Measurements from ENCODE around the gene KMT2B. TPM values are rescaled to one million over a fixed set of nuclear protein-coding genes. Genes with fewer than 3 reads are reported as not detected.

The KMT2B gene
- total and polyA plus RNA-seq, 2 experiments from 2014 or later = 15.8 to 49.8 TPM

DNA sequence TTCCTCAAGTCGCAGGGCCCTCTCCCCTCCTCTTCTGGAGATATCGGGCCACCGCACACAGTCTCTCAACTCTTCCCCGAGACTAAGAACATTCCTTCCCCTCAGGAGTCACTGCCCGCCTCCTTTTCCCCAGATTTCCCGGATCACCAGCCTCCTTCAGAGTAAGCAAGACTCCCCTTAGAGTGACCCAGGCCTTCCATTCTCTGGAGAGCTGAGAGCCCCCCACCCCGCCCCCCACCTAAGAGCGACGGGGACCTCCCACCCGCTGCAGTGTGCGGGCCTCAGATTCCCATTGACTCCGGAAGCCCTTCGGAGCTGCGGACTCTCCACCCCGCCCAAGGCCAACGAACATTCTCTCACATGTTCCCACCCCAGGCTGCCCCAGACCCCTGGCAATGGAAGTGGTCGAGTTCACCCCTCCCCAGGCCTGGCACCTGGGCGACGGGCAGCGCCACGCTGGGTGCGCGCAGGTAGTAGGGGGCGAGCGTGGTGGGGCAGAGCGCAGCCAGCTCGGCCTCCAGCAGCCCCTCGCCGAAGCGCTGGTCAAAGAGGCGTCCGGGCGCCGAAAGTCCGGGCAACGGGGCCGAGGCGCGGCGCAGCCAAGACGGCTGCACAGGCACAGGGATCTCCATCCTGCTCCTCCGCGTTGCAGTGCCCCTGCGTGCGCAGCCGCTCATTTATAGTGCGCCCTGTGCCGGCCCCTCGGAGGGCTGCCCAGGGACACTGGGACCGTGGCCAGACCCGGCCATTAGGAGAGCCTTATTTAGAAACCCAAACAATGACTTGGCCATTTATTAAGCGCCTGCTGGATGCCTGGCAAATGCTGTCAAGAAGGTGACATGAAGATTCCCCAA is 38.8 kb downstream of the KMT2B start, which contains the start of gene HSPB6:
Gene HSPB6 (minus strand): TSS at position 653 of the 854 bp plus-strand sequence. CDS start 21 bp downstream, at position 632.
- peaks cover 38% of the 10 kb centered on the region for H3K27me3 Mint-ChIP-seq (ENCODE audit: insufficient read depth, low read depth, poor library complexity)
- no peak within 1 kb of the TSS for H3K27ac ChIP-seq (ENCODE audit: low read depth)

More for the DNA sequence above, 38.8 kb downstream of the KMT2B start, which contains the start of gene HSPB6:
- TF ChIP-seq, protein P1, sequence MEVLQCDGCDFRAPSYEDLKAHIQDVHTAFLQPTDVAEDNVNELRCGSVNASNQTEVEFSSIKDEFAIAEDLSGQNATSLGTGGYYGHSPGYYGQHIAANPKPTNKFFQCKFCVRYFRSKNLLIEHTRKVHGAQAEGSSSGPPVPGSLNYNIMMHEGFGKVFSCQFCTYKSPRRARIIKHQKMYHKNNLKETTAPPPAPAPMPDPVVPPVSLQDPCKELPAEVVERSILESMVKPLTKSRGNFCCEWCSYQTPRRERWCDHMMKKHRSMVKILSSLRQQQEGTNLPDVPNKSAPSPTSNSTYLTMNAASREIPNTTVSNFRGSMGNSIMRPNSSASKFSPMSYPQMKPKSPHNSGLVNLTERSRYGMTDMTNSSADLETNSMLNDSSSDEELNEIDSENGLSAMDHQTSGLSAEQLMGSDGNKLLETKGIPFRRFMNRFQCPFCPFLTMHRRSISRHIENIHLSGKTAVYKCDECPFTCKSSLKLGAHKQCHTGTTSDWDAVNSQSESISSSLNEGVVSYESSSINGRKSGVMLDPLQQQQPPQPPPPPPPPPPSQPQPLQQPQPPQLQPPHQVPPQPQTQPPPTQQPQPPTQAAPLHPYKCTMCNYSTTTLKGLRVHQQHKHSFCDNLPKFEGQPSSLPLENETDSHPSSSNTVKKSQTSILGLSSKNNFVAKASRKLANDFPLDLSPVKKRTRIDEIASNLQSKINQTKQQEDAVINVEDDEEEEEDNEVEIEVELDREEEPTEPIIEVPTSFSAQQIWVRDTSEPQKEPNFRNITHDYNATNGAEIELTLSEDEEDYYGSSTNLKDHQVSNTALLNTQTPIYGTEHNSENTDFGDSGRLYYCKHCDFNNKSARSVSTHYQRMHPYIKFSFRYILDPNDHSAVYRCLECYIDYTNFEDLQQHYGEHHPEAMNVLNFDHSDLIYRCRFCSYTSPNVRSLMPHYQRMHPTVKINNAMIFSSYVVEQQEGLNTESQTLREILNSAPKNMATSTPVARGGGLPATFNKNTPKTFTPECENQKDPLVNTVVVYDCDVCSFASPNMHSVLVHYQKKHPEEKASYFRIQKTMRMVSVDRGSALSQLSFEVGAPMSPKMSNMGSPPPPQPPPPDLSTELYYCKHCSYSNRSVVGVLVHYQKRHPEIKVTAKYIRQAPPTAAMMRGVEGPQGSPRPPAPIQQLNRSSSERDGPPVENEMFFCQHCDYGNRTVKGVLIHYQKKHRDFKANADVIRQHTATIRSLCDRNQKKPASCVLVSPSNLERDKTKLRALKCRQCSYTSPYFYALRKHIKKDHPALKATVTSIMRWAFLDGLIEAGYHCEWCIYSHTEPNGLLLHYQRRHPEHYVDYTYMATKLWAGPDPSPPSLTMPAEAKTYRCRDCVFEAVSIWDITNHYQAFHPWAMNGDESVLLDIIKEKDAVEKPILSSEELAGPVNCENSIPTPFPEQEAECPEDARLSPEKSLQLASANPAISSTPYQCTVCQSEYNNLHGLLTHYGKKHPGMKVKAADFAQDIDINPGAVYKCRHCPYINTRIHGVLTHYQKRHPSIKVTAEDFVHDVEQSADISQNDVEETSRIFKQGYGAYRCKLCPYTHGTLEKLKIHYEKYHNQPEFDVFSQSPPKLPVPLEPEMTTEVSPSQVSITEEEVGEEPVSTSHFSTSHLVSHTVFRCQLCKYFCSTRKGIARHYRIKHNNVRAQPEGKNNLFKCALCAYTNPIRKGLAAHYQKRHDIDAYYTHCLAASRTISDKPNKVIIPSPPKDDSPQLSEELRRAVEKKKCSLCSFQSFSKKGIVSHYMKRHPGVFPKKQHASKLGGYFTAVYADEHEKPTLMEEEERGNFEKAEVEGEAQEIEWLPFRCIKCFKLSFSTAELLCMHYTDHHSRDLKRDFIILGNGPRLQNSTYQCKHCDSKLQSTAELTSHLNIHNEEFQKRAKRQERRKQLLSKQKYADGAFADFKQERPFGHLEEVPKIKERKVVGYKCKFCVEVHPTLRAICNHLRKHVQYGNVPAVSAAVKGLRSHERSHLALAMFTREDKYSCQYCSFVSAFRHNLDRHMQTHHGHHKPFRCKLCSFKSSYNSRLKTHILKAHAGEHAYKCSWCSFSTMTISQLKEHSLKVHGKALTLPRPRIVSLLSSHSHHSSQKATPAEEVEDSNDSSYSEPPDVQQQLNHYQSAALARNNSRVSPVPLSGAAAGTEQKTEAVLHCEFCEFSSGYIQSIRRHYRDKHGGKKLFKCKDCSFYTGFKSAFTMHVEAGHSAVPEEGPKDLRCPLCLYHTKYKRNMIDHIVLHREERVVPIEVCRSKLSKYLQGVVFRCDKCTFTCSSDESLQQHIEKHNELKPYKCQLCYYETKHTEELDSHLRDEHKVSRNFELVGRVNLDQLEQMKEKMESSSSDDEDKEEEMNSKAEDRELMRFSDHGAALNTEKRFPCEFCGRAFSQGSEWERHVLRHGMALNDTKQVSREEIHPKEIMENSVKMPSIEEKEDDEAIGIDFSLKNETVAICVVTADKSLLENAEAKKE (CRISPR knock-in tag; IDR thresholded peaks at IDR 0.05) = no peak
- TF ChIP-seq POLR2AphosphoS5 (IDR thresholded peaks at IDR 0.05; ENCODE audit: low read depth) = 0 out of 2 replicates have a peak, but pooled peaks have one; percentile 44
- Mint-ChIP-seq H3K4me3 (peak within 1 kb of the TSS; percentile 83), H3K9me3 (no peaks in the 10 kb centered on the region; the same call in 2 of the 3 replicates), H3K27ac (peak within 1 kb of the TSS; percentile 93), H3K4me1 (peaks cover 15% of the 10 kb centered on the region), H3K36me3 (ENCODE audit: low read depth) (peaks cover 21% of the 10 kb centered on the region)
- Histone ChIP-seq H3K36me3 (ENCODE audit: insufficient read depth) (peaks cover 6% of the 10 kb centered on the region; the same call in 1 of the 2 replicates), H3K27me3 (ENCODE audit: insufficient read depth) (peaks cover 28% of the 10 kb centered on the region), H3K4me1 (ENCODE audit: insufficient read depth) (peaks cover 4% of the 10 kb centered on the region), H4K20me1 (replicated peaks; ENCODE audit: insufficient read depth) (peaks cover 3% of the 10 kb centered on the region), H3K9me2 (ENCODE audit: insufficient read depth) (no peaks in the 10 kb centered on the region), H3F3A (replicated peaks; ENCODE audit: low read depth) (peaks cover 9% of the 10 kb centered on the region; the same call in 1 of the 2 replicates), H3K4me2 (peak within 1 kb of the TSS; percentile 93), H3K79me2 (replicated peaks; ENCODE audit: insufficient read depth) (peaks cover 13% of the 10 kb centered on the region), H3K4me3 (peak within 1 kb of the TSS; percentile 94), H2AFZ (peak within 1 kb of the TSS; percentile 90)
- peak; percentile 70 for DNase-seq (ENCODE audit: low spot score)
- ATAC-seq = peak; percentile 25
